Activated naive CD4-positive, alpha-beta T cell treated with anti-CD3 and anti-CD28 coated beads for 36 hours (primary cell): ENCODE measurements around the gene ITGA2B. TPM values are rescaled to one million over a fixed set of nuclear protein-coding genes. Genes with fewer than 3 reads are reported as not detected.
A peak's percentile ranks its signal among the peaks of the same experiment; 100 is the strongest.
"Not testable (repeated sequence)": the region's sequence is repeated elsewhere in the genome, so short reads cannot be mapped to it uniquely, and the experiment has no call there.

Source experiments
- CTCF ChIA-PET: fragments of 350-600 bp; sonication (Branson Sonifier 250); formaldehyde crosslinking; loops from one replicate; lab custom pipeline; 2021; ENCODE audit warnings: antibody characterized with exemption; lab: Charles Lee
- DNase-seq: peaks from one replicate; pipeline ENCODE4 v3.0.0-alpha.2; 2020
- H3K27ac Mint-ChIP-seq: one replicate; pipeline ENCODE4 v1.8.0; 2021; ENCODE audit warnings: mild to moderate bottlenecking, mixed read lengths
- H3K27me3 Mint-ChIP-seq: one replicate; pipeline ENCODE4 v1.8.0; 2021; ENCODE audit warnings: low read depth, mixed read lengths
- H3K36me3 Mint-ChIP-seq: one replicate; pipeline ENCODE4 v1.8.0; 2021; ENCODE audit warnings: low read depth, mixed read lengths
- H3K4me1 Mint-ChIP-seq: one replicate; pipeline ENCODE4 v1.8.0; 2021; ENCODE audit warnings: low read depth, mixed read lengths
- H3K4me3 Mint-ChIP-seq: one replicate; pipeline ENCODE4 v1.8.0; 2021; ENCODE audit warnings: mild to moderate bottlenecking, moderate library complexity, mixed read lengths
- H3K9me3 Mint-ChIP-seq: one replicate; pipeline ENCODE4 v1.8.0; 2021; ENCODE audit warnings: mixed read lengths
- intact Hi-C: fragments of 100-400 bp; cut with micrococcal nuclease; formaldehyde crosslinking; loops from one replicate; pipeline ENCODE4 v1.15.1; 2023
- total RNA-seq, 2 experiments: library from RNA; stranded (reverse); gene quantifications; one replicate each; pipeline ENCODE4 v1.2.3, GENCODE V29; 2021

The ITGA2B gene
- total RNA-seq, 2 experiments from 2014 or later = 0.31 to 1.1 TPM

DNA sequence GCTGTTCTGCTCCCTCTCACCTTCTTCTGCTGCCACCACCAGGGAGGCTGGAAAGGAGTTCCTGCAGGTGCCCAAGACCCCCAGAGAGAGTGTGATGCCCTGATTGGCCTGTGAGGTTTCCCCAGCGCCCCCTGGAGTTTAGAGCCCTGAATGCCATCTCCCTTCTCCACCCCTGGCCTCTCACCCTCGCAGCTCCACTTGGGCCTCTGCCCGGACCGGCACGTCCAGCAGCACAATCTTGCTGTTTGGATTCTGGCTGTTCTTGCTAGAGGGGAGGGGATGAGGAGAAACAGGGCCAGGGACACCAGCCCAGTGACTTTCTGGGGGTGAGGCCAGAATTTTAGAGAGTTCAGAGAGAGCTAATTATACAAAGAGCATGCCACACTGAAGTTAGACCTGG lies 13.3 kb downstream of the ITGA2B start:
- intact Hi-C loops = no loop called here
- Mint-ChIP-seq H3K36me3 (no peaks in the 10 kb centered on the region), H3K4me3 (no peak overlapping the region), H3K9me3 (no peaks in the 10 kb centered on the region), H3K4me1 (no peaks in the 10 kb centered on the region), H3K27me3 (peaks cover 19% of the 10 kb centered on the region), H3K27ac (no peak overlapping the region)
- DNase-seq = peak; percentile 27
- CTCF ChIA-PET = interaction anchor here (0.8 to 1.7 kb wide), 8 partner anchors 10 to 166 kb away, joined by 3 to 7 read pairs (median 3); no protein-coding TSS in a partner anchor

DNA sequence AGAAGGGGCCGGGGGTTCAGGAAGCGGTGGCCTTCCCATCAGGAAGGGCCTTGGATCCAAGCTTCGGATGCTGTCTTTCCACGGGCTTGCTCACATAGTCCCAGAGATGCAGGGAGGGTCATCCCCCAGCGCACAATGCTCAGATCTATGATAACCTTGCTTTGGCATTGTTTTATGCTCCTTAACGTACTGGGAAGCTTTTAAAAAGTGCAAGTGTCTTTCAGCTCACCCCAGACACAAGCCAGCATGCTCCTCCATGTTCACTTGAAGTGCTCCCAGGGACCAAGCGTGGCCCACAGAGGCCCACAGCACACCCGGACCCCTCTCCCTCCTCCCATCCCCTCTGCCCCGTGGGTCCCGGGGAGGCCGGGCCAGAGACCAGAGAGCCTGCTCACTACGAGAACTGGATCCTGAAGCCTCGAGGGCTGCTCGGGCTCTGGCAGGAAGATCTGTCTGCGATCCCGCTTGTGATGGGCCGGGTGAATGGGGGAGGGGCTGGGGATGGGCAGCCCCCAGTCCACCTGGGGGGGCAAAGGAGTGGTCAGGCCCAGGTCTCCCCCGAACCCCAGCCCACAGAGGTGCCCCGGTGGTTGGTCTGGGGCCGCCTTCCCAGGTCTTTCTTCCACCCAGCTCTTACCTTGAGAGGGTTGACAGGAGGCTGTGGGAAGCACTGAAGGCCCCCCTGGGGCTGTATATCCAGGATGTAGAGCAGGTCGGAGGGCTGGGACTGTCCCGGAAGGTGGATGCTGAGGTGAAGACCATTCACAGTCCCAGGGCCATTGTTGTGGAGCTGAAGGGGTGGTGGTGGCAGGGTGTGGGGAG lies 14.0 kb downstream of the ITGA2B start:
- intact Hi-C loops = no loop called here
- CTCF ChIA-PET = interaction anchor here (0.6 to 1.7 kb wide), 9 partner anchors 11 to 166 kb away, joined by 3 to 7 read pairs (median 3); partner anchors contain the start of gene ITGA2B
- no peaks in the 10 kb centered on the region for H3K9me3 Mint-ChIP-seq
- H3K27ac Mint-ChIP-seq = no peak overlapping the region
- DNase-seq = no peak
- peaks cover 23% of the 10 kb centered on the region for H3K27me3 Mint-ChIP-seq
- no peaks in the 10 kb centered on the region for H3K4me1 Mint-ChIP-seq
- no peaks in the 10 kb centered on the region for H3K36me3 Mint-ChIP-seq
- H3K4me3 Mint-ChIP-seq = no peak overlapping the region

DNA sequence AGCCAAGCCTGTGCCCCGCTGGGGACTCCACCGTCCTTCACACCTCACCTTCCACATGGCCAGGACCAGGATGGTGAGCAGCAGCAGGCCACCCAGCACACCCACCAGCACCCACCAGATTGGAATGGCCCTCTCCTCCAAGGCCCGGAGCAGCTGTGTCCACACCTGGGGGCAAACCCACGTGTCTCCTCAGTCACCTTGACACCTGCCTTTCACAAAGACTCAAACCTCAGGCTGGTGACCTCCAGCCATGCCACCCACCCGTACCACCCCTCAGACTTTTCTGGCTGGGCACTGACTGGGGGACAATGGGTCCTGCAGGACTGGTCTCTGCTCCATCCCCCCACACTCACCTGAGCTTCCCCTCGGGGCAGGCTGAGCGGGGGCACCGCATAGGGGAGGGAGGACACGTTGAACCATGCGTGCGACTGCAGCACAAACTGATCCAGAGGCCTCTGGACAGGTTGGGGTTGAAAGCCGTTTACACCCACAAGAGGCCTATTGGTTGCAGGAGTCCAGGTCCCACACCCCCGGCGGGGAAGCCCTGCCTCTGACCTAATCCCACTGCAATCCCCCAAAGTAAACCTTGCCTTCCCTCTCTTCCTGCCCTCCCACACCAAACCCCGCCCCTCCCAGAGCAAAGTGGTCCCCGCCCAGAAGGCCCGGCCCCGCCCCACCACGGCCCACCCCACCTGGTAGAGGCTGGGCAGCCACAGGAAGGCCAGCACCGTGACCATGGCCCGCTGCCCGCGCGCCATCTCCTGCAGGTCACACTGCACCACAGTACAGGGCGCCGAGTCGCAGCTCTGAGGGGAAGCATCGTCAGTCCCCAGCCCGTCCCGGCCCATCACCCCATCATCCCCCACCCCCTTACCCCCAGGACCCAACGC lies 14.9 kb downstream of the ITGA2B start:
- H3K36me3 Mint-ChIP-seq = no peaks in the 10 kb centered on the region
- no peak for DNase-seq
- no peak overlapping the region for H3K27ac Mint-ChIP-seq
- H3K4me3 Mint-ChIP-seq = no peak overlapping the region
- peaks cover 23% of the 10 kb centered on the region for H3K27me3 Mint-ChIP-seq
- peaks cover 2% of the 10 kb centered on the region for H3K4me1 Mint-ChIP-seq
- CTCF ChIA-PET = interaction anchor here (0.6 to 1.4 kb wide), 3 partner anchors 15 to 237 kb away, joined by 3 read pairs; partner anchors contain the start of gene ITGA2B
- no peaks in the 10 kb centered on the region for H3K9me3 Mint-ChIP-seq
- intact Hi-C loops = no loop called here

DNA sequence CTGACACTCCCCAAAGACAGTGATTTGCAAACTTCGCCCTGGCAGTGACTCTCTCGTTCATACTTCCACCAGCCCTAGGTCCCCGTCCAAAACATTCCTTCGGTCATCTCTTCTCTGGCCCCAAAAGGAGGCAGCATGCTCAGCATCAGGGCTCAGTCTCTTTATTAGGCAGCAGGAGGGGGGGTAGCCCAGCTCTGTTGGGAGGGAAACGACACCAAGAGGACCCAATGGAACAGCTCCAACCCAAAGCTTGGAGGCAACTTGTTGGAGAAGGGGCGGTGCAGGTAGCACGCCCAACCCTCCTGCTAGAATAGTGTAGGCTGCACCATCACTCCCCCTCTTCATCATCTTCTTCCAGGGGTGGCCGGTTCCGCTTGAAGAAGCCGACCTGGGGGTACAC lies 17.4 kb downstream of the ITGA2B start:
- Mint-ChIP-seq H3K36me3 (no peaks in the 10 kb centered on the region), H3K4me1 (peaks cover 5% of the 10 kb centered on the region), H3K4me3 (no peak overlapping the region), H3K27me3 (peaks cover 30% of the 10 kb centered on the region), H3K9me3 (no peaks in the 10 kb centered on the region), H3K27ac (no peak overlapping the region)
- DNase-seq = no peak
- CTCF ChIA-PET = interaction anchor here (1.6 kb wide), 1 partner anchor 9 kb away, joined by 6 read pairs; the partner anchor contains the start of gene FAM171A2
- intact Hi-C loops = no loop called here

DNA sequence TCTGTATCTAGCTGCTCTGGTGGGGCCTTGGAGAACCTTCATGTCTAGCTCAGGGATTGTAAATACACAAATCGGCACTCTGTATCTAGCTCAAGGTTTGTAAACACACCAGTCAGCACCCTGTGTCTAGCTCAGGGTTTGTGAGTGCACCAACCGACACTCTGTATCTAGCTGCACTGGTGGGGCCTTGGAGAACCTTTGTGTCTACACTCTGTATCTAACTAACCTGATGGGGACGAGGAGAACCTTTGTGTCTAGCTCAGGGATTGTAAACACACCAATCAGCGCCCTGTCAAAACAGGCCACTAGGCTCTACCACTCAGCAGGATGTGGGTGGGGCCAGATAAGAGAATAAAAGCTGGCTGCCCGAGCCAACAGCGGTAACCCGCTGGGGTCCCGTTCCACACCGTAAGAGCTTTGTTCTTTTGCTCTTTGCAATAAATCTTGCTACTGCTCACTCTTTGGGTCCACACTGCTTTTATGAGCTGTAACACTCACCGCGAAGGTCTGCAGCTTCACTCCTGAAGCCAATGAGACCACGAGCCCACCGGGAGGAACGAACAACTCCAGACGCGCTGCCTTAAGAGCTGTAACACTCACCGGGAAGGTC lies 19.9 kb downstream of the ITGA2B start:
- not testable (repeated sequence) for H3K36me3 Mint-ChIP-seq
- CTCF ChIA-PET = interaction anchor here (0.7 to 1.0 kb wide), 3 partner anchors 11 to 163 kb away, joined by 3 to 4 read pairs (median 3); no protein-coding TSS in a partner anchor

DNA sequence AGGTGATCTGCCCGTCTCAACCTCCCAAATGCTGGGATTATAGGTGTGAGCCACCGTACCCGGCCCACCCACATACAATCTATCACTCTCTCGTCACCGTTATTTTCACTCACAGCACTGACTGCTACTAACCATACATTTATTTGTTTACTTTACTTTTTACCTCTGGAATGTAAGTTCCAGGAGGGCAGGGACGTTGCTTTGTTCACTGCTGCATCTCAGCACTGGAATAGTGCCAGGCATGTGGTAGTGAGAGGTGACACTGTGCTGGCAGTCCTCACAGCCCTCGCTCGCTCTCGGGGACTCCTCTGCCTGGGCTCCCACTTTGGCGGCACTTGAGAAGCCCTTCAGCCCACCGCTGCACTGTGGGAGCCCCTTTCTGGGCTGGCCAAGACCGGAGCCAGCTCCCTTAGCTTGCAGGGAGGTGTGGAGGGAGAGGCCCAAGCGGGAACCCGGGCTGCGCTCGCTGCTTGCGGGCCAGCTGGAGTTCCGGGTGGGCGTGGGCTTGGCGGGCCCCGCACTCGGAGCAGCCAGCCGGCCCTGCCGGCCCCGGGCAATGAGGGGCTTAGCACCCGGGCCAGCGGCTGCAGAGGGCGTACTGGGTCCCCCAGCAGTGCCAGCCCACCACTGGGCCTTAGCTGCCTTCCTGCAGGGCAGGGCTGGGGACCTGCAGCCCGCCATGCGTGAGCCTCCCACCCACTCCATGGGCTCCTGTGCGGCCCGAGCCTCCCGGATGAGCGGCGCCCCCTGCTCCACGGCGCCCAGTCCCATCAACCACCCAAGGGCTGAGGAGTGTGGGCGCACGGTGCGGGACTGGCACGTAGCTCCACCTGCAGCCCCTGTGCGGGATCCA lies 20.8 kb downstream of the ITGA2B start:
- H3K36me3 Mint-ChIP-seq, H3K9me3 Mint-ChIP-seq, H3K27ac Mint-ChIP-seq, H3K4me3 Mint-ChIP-seq, intact Hi-C loops, DNase-seq, H3K4me1 Mint-ChIP-seq: not testable (repeated sequence)
- H3K27me3 Mint-ChIP-seq = peaks cover 28% of the 10 kb centered on the region
- CTCF ChIA-PET = interaction anchor here (0.7 to 2.4 kb wide), 3 partner anchors 12 to 23 kb away, joined by 3 to 5 read pairs (median 3); no protein-coding TSS in a partner anchor

More for the DNA sequence above, 19.9 kb downstream of the ITGA2B start:
- DNase-seq = peak; percentile 40
- H3K9me3 Mint-ChIP-seq, H3K4me1 Mint-ChIP-seq, H3K27ac Mint-ChIP-seq, intact Hi-C loops: not testable (repeated sequence)
- Mint-ChIP-seq H3K4me3 (peak overlapping the region; percentile 44), H3K27me3 (peaks cover 31% of the 10 kb centered on the region)

DNA sequence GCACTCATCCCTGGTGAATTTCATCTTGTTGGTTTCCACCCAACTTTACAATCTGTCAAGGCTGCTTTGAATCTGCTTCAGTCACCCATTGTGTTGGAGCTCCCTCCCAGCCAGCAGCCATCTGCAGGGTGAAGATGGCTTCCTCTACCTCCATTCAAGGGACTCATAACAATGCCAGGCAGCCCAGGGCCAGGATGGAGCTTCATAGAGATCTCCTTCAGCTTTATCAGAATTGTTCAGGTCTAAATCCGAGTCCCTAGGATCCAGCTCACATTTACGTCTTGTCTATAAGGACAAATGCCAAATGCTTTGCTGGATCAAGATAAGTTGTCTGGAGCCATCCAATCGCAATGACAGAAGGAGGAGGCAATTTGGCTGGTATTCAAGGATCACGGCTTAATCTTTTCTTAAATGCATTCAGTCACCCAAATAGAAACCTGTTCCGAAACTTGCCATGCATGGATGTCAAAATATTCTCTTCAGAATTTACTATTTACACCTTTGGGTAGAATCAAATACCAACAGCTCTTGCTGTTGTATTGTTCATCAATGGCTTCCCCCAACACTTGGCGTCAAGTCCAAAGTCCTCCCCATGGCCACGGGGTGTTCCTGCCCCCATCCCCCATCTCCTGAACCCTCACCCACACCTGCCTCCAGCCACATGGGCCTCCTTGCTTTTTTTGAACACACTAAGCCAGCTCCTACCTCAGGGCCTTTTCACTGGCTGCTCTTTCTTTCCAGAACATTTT lies 22.0 kb downstream of the ITGA2B start:
- peaks cover 5% of the 10 kb centered on the region for H3K4me1 Mint-ChIP-seq
- H3K4me3 Mint-ChIP-seq = no peak overlapping the region
- intact Hi-C loops = no loop called here
- no peak for DNase-seq
- H3K27me3 Mint-ChIP-seq = peaks cover 28% of the 10 kb centered on the region
- H3K27ac Mint-ChIP-seq = no peak overlapping the region
- H3K9me3 Mint-ChIP-seq = no peaks in the 10 kb centered on the region
- H3K36me3 Mint-ChIP-seq = no peaks in the 10 kb centered on the region
- CTCF ChIA-PET = interaction anchor here (0.7 to 2.4 kb wide), 4 partner anchors 11 to 321 kb away, joined by 3 to 5 read pairs (median 4); no protein-coding TSS in a partner anchor

DNA sequence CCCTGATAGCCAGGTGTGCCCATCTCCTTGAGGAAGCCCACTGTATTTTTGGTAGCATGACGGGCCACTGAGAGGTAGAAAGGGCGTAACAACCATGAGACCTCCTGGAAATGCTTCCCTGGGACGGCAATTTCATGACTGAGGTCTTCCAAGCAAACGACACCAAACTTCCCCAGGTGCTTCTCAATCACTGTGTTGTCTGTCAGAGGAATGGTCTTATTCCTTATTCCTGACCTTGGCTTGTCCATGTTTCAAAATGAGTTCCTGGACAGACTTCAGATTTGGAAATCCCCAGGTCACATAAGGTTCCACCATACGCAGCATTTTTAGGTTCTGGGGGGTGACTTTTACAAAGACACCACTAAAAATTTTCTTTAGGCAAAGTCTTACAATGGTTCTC lies 24.4 kb downstream of the ITGA2B start:
- DNase-seq, intact Hi-C loops, H3K9me3 Mint-ChIP-seq, H3K4me3 Mint-ChIP-seq, H3K36me3 Mint-ChIP-seq, H3K4me1 Mint-ChIP-seq, H3K27ac Mint-ChIP-seq: not testable (repeated sequence)
- CTCF ChIA-PET = interaction anchor here (0.6 to 1.3 kb wide), 3 partner anchors 13 to 155 kb away, joined by 3 to 5 read pairs (median 5); no protein-coding TSS in a partner anchor
- peaks cover 18% of the 10 kb centered on the region for H3K27me3 Mint-ChIP-seq

DNA sequence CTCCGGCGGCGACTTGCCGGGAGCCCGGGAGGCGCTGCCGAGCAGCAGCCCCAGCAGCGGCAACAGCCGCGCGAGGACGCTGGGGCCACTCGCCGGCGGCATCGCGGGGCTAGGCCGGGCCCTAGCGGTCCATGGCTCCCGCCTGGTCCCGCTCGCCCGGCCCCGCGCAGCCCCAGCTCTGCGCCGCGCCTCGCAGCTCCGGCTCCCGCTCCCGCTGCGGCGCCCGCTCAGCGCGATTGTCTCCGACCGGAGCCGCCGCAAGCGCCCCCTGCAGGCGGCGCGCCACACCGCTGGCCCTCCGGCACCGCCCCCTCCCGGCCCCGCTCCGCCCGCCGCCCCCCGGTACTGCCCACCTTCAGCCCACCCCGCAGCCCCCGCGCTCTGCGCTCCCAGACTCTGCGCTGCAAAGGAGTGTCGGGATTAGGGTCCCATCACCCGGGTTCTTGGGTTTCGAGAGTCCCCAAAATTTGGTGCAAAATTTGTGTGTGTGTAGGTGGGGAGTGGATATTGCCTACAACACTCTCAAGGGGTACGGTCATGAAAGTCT lies 25.8 kb downstream of the ITGA2B start, which contains the start of gene FAM171A2:
Gene FAM171A2, minus strand, starts transcription at position 241 of the 547 bp plus-strand sequence. Its CDS starts 139 bp downstream, at position 102.
- no peaks in the 10 kb centered on the region for H3K36me3 Mint-ChIP-seq
- H3K27me3 Mint-ChIP-seq = peaks cover 15% of the 10 kb centered on the region
- intact Hi-C loops = no loop called here
- CTCF ChIA-PET = interaction anchor here (0.6 to 2.6 kb wide), 11 partner anchors 9 to 177 kb away, joined by 3 to 13 read pairs (median 4); partner anchors contain the start of gene TMUB2
- H3K9me3 Mint-ChIP-seq = no peaks in the 10 kb centered on the region
- H3K4me3 Mint-ChIP-seq = peak within 1 kb of the TSS; percentile 63
- no peak within 1 kb of the TSS for H3K27ac Mint-ChIP-seq
- peaks cover 4% of the 10 kb centered on the region for H3K4me1 Mint-ChIP-seq
- DNase-seq = peak; percentile 66

DNA sequence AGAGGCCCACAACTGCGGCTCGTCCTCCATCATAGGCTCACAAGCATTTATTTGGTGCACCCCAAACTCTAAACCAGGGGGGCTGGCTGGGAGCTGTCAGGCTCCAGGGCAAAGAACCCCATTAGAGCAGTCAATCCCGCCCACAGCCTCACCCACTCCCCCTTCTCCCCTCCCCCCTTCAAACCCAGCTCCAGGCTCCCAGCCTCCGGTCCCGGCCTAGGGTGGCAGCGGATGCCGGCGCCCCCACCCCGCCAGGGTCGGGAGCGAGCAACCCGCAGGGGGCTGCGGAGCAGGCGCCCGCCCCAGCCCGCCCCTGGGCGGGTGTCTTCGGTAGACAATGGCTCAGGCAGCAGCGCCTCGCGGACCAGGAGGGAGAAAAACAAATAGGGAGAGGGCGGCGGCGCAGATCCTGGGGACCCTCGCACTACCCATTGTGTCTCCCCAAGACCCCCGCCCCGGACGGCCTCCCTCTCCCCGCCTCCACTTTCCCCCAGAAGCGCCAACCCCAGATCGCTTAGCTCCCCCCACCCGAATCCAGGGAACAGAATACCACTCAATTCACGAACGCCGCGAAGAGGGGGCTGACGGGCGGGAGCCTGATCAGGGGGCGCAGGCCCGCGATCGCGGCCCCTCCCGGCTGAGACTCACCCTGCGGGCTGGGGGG lies 26.4 kb downstream of the ITGA2B start:
- CTCF ChIA-PET = interaction anchor here (0.6 to 2.6 kb wide), 11 partner anchors 9 to 177 kb away, joined by 3 to 13 read pairs (median 4); partner anchors contain the start of gene TMUB2
- intact Hi-C loops = no loop called here
- DNase-seq = no peak
- Mint-ChIP-seq H3K9me3 (no peaks in the 10 kb centered on the region), H3K4me1 (peaks cover 4% of the 10 kb centered on the region), H3K36me3 (no peaks in the 10 kb centered on the region), H3K27me3 (peaks cover 15% of the 10 kb centered on the region), H3K4me3 (peak overlapping the region; percentile 63), H3K27ac (no peak overlapping the region)
